SKM-1 treated with dmso at 0.1 percent for 144 hours (cell line): Measurements from ENCODE around the gene IGSF6.
"Not testable (repeated sequence)": the region's sequence is repeated elsewhere in the genome, so short reads cannot be mapped to it uniquely, and the experiment has no call there.

Source experiments
- DNase-seq: peaks from one replicate; lab custom pipeline; 2025; ENCODE audit not compliant: unreplicated experiment; lab: John Stamatoyannopoulos, UW

The IGSF6 gene

DNA sequence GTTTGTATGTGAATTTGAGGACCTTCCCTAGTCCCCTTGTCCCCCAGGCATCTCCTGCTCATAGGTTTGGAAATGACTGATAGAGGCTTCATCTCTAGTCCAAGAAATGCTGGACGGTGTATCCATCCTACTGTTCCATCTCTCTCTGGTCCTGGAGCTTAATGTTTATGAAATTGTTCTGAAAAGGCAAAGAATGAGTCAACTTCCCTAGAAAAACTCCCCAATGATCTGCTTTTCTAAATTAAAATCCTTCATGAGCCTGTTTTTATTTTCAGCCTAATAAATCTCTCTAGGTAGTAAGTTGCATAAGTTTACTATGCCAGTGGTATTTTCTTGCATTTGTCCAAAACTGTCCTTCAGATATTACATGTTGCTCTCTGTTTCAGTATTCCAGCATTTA is 2.1 kb upstream of the IGSF6 start:
- no peak for DNase-seq

DNA sequence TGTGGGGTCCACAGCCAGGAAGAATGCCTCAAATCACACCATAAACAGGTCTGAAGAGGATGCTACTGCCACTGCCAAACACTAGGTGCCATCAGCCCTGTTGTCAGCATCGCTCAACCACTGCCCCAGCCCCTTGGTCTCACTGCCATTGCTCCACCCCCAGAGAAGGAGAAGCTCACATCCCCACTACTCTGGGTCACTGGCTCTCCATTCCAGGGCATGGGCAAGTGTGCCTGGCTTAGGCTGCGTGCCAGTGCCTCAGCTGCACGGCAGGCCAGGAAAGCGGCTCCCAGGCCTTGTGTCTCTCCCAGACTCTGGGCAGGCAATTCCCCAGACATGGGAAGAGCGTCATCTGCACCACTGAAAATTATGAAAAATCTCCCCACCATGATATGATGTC is 1.2 kb upstream of the IGSF6 start:
- DNase-seq, result no peak

DNA sequence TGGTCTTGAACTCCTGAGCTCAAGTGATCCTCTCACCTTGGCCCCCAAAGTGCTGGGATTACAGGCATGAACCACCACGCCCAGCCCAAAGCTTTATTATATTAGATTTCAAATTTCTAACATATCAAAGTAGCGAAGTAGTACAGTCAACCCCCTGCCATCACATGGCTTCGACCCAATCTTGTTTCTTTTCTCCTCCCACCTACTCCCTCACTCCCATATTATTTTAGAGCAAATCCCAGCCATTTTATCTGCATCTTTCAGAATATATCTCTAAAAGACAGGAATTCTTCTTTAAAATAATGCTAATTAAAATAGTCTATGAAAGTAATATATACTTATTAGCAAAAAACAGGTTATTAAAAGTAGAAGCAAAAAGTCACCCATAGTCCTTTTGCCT is 893 bp downstream of the IGSF6 start:
- DNase-seq, result no peak

DNA sequence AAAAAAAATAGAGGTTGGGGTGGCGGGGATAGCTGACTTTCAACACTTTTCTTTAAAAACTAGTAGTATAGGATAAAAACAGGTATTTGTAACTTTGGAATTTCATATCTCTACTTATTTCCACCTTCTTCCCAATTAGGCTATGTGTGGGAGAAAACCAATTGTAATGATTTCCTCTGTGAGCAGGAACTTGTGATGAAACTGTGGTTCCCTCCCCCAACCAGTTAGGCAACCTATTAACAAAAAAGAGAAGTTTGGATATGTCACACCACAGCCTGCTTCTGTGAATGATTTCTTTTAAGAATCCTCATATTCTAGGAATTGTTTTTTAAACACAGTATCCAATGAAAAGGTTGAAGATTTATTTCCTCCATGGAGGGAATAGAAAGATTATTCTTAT is 1.9 kb downstream of the IGSF6 start:
- DNase-seq, result peak; percentile 45

DNA sequence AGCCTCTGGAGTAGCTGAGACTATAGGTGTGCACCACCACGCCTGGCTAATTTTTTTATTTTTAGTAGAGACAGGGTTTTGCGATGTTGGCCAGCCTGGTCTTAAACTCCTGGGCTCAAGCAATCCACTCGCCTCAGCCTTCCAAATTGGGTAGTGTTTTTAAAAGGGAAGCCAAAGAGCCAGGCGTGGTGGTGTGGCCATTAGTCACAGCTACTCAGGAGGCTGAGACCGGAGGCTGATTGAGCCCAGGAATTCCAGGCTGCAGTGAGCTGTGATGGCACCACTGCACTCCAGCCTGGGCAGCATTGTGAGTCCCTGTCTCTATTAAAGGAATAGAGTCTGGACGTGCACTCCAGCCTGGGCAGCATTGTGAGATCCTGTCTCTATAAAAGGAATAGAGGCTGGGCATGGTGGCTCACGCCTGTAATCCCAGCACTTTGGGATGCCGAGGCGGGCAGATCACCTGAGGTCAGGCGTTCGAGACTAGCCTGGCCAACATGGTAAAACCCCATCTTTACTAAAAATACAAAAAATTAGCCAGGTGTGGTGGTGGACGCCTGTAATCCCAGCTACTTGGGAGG is 2.5 kb downstream of the IGSF6 start:
- DNase-seq, result not testable (repeated sequence)

DNA sequence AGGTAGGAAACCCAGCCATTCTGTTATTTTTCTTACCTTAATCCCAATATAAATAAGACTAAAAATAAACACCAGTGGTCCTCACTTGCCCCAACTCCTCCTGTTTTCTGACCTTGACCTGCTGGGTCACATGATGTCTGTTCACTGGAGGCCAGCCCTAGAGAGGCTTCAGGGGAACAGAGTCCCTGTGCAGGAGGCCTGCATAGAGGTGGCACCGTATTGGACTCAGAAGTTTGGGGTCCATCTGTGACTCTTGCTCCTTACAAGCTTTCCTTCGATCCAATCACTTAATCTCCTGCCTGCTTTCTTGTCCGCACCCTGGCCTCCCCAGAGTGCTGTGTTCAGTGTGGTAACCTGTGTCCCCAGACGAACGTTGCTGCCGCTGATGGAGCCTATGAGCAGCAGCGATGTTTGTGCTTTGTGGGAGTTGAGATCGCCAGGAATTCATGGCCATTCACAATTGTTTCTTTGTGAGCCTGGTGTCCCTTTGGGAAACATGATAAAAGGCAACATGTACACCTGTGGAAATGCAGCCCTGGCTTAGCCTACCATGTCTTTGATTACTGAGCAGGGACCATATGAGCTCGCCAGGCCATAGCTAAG is 4.7 kb downstream of the IGSF6 start:
- DNase-seq, result no peak

DNA sequence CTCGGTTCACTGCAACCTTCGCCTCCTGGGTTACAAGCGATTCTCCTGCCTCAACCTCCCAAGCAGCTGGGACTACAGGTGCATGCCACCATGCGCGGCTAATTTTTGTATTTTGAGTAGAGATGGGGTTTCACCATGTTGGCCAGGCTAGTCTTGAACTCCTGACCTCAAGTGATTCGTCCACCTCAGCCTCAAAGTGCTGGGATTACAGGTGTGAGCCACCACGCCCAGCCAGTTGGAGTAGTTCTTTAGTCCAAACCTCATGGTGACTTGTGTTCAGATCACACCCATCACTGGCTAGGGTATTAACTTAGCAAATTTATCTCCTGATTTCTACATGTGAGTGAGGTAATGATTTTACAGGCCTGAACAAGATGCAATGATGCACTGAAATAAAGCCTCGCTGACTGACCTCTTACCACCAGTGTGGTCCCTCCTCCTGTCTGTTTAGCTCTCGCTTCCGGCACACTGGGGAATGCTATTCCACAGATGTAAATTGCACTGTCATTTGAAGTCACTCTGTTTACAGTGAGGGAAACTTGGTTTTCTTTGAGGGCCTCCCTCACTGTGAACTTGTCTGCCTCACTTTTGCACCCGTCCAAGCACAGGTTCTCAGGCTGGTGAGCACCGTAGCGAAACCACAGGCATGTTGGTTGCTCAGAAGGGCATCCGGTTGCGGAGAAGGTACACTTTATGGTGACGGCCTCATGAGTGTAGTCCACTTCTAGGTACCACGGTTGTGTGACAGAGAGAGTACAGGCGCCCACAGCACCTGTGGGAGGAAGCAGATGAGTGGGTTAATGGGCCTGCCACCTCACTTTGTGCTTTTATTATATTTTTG is 5.5 kb downstream of the IGSF6 start:
- no peak for DNase-seq

DNA sequence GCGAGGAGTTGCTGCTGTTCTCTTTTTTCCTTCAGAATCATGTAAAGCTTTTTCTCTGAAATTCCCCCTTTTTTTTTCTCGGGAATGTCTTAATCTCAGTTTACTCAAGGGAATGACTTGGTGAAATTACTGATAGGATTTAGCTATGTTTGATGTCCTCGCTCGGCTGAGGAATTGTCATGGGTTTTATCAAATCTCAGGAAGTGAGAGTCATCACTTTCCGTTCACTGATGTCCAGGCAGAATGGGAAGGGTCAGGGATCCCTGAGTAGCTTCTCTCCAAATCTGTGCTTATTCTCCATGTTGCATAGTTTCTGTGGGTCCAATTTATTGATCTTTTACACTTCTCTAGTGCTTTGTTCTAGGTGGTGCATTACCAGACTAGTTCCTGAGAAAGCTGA is 6.3 kb downstream of the IGSF6 start:
- no peak for DNase-seq

DNA sequence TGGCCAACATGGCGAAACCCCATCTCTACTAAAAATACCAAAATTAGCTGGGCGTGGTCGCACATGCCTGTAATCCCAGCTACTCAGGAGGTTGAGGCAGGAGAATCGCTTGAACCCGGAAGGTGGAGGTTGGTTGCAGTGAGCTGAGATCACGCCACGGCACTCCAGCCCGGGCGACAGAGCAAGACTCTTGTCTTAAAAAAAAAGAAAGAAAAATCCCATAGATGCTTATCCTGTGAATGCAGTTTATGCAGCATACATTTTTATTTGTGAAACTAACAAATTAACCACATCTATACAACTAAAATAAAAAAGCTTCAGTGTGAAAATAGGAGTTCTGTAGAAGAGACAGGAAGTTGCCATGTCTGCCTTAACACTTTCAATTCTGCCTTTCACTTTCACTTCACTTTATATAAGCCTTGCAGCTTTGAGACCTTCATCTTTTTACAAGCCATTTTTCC is 7.1 kb downstream of the IGSF6 start:
- DNase-seq, result no peak

DNA sequence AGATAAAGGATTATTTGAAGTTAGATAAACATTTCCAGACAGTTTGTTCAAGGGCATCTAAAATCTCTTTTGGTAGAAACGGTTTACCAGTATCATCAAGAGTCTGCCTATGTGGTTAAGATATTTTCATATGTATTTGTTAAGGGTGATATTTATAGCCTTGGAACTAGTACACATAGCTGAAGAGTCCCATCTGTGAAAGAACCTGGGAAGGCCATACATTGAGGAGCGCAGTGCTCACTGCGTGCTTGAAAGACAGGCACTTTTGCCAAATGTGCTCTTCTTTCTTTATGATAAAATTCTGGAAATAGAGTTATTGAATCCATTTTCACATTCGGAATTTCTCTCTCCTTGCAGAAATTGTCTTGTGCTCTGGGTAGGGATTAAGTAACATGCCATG is 7.7 kb downstream of the IGSF6 start:
- no peak for DNase-seq

DNA sequence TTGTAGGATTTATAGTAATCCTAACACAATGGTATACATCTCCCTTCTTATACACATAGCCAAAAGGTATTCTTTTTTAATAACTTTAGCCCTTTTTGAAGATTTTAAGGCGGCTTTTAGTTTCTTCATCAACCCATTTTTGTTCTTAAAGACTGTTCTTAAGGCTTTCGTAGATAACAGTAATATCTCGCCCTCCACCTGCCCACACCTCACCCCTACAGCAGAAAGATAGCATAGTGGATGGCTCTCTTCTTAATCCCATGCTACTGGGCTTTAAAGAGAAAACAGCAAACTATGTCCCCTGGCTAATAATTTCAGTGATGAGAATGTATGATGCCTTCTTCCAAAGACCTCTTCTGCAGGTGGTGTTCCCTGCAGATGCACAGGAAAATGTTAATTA is 8.6 kb downstream of the IGSF6 start:
- no peak for DNase-seq

DNA sequence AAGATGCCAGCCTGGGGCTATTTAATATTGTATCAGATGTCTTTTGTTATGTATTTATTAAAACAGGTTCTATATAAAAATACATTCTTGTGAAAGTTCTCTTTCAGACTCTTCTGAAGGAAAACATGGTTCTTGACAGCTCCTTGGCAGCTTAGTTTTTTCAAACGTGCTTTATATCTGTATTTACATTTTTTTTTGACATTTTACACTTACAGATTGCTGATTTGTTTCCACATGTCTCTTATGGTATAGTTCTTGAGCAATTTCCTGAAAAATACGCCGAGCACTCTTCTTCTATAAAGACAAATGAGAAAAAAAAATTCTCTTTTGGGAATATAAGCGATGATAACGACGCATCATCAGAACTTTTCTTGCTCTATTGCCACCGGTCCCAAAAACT is 9.5 kb downstream of the IGSF6 start:
- DNase-seq, result no peak

DNA sequence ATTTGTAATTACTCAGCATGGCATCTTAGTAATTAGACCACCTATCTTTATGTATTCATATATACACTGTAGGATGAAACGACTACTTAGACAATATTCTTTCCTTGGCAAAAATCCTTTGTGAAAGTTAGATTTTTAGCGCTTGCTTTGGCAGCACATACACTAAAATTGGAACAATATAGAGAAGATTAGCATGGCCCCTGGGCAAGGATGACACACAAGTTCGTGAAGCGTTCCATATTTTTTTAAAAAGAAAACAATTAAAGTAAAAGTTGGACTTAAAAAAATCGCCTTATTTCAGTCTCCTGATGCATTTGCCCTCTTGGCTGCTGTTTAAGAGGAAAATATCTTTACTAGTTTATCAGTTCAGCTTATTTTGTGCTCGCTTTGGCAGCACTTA is 10.5 kb downstream of the IGSF6 start:
- DNase-seq, result no peak

DNA sequence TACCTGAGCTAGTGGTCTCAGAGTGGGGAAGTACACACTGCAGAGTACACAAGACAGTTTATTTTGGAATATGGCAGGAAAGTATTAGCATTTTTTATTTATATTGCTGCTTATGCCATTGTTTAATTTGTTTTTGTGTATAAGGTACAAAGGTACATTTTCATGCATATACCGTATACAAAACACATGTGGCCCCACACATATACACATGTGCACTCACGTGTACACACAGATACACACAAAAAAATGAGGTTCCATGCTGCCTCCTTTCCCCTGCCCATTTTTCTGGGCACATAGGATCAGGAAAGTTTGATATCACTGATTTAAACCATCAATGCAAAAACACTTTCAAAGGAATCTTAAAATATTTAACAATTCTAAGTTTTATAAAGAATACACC is 12.9 kb downstream of the IGSF6 start:
- no peak for DNase-seq

DNA sequence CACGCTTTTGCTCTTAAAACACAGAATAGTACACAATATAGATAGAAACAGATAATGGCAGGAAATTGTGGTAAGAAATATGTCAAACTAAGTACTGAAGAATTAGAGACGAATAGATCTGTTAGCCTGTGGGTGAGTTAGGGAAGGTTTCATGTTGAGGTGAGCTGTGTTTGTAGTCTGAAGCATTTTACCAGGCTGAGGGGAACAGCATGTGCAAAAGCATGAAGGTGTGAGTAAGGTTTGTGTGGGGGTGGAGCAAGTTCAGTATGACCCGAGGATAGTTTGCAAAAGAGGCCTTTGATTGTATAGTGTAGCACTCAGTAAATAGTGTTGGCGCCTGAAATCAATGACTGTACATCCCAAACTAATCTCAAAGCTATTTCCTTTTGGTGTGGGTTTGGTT is 13.8 kb downstream of the IGSF6 start:
- DNase-seq, result no peak

DNA sequence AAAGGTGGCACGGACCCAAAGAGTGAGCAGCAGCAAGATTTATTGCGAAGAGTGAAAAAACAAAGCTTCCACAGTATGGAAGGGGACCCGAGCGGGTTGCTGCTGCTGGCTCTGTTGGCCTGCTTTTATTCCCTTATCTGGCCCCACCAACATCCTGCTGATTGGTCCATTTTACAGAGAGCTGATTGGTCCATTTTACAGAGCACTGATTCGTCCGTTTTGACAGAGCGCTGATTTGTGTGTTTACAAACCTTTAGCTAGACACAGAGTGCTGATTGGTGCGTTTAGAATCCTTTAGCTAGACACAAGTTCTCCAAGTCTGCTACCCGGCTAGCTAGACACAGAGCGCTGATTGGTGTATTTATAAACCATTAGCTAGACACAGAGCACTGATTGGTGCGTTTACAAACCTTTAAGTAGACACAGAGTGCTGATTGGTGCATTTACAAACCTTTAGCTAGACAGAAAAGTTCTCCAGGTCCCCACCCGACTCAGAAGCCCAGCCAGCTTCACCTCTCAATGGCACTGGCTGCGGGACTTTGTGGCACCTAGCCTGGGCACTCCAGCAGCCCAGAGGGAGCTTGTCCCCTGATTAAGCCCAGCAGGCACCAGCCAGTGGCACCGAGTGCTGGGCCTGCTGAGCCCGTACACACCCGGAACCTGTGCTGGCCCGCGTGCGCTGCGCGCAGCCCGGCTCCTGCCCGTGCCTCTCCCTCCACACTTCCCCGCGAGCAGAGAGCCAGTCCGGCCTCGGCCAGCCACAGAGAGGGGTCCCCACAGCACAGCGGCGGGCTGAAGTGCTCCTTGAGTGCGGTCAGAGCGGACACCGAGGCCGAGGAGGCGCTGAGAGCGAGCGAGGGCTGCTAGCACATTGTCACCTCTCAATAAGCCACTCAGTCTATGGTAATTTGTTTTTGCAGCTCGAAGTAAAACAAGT is 15.1 kb downstream of the IGSF6 start:
- no peak for DNase-seq

DNA sequence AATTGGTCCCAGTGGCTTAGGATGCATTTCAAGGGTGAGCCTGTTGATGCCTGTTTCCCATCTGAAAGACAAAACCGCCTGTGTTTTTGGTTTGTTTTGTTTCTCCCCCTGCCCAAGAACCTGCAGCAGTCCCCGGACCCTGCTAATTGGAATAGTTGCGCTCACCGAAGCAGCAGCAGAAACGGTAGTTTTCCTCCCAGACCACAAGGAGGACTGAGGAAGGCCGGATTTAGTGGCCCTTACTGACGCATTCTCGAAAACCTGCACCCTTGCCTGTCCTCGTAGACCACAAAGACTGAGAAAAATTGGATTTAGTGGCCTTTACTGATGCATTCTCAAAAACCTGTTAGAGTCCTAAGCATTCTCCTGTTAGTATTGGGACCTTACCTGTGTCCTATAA is 16.7 kb downstream of the IGSF6 start:
- DNase-seq, result not testable (repeated sequence)

DNA sequence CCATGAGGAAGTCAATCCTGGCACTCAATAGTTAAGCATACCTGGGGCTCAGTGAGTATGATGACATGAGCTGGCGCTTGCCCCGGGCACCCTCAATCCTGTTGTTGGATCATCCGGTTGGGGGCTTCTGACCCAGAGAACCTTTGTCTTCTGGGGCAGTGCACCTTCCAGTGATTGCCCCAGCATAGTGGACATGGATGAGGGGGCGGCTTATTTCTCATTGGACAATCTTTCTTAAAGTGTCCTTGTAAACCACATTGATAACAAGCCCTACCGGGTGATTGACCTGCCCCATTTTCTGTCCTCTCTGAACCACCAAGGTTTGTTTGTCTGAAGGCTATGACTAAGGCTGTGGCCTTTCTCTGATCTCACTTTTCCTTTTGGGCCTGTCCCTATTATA is 18.2 kb downstream of the IGSF6 start:
- DNase-seq, result no peak

DNA sequence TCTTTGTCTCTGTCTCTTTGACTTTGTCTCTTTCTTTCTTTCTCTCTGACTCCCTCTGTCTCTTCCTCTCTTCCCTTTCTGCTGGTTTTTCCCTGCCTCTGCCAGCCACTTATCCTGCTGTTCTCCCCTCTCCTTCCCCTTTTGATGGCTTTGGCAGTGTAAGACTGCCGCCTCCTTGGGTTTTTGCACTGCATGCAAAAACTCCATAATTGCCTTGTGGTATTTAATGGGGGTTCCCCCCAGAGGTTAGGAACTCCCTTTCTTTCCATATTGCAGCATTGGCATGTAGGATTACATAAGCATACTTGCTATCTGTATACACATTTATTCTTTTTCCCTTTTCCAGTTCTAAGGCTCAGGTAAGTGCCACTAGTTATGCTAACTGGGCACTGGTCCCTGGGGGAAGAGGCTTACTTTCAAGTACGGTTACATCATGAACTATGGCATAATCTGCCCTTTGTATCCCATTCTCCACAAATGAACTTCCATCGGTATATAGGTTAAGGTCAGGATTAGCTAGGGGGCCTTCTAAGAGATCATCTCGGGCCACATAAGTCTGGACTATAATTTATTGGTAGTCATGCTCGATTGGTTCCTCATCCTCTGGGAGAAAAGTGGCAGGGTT is 20.3 kb downstream of the IGSF6 start:
- DNase-seq, result not testable (repeated sequence)

DNA sequence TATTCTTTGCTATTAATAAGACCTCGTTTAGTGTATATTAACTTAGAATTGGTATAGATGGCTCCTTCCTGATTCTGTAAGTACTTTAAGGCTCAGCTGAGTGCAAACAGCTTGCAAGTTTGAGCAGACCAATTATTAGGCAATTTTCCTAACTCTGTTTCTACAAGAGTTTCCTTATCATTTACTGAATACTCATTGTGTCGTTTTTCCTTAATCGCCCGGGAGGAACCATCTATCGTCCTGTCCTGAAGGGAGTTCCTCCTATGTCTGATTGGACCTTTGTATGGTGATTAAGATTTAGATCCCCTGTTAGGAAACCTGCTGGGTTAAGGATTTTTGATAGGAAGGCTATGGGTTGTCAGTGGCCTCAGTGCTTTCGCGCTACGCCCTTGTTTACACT is 21.0 kb downstream of the IGSF6 start:
- not testable (repeated sequence) for DNase-seq

DNA sequence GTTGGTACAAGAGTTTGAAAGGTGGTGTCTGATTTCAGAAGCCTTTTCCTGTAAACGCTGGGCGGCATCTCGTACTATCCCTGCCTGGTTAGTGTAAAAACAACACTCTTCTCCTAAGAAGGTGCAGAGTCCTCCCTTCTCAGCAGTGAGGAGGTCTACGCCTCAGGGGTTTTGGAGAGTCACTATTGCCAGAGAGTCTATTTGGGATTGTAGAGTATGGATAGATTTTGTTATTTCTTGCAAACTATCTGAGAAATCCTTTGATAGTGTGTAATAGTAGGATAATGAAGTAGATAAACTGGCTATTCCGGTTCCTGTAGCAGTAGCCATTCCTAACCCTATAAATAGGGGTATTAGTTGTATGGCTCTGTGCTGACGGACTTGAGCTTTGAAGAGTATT is 21.5 kb downstream of the IGSF6 start:
- DNase-seq, result not testable (repeated sequence)
